Activated CD4-positive, alpha-beta T cell treated with anti-CD3 and anti-CD28 coated beads, Interleukin-2, amount 10 ng/mL, durations not matched to agents 24 days and 14 days (primary cell): ENCODE data around the gene PLS3. TPM values are rescaled to one million over a fixed set of nuclear protein-coding genes. Genes with fewer than 3 reads are reported as not detected.
"Not testable (repeated sequence)": the region's sequence is repeated elsewhere in the genome, so short reads cannot be mapped to it uniquely, and the experiment has no call there.

Experiments
- DNase-seq: peaks from one replicate; pipeline ENCODE4 v3.0.0; 2022
- H3K27ac Mint-ChIP-seq: one replicate; pipeline ENCODE4 v1.8.0; 2022; ENCODE audit warnings: mild to moderate bottlenecking, mixed read lengths
- H3K27me3 Mint-ChIP-seq: one replicate; pipeline ENCODE4 v1.8.0; 2022; ENCODE audit warnings: mixed read lengths
- H3K36me3 Mint-ChIP-seq: one replicate; pipeline ENCODE4 v1.8.0; 2022; ENCODE audit warnings: low read depth, mild to moderate bottlenecking, mixed read lengths
- H3K4me1 Mint-ChIP-seq: one replicate; pipeline ENCODE4 v1.8.0; 2021; ENCODE audit warnings: mixed read lengths
- H3K4me3 Mint-ChIP-seq: one replicate; pipeline ENCODE4 v1.8.0; 2022; ENCODE audit warnings: mild to moderate bottlenecking, moderate library complexity, mixed read lengths
- H3K9me3 Mint-ChIP-seq: one replicate; pipeline ENCODE4 v1.8.0; 2021; ENCODE audit warnings: mixed read lengths
- intact Hi-C: fragments of 100-400 bp; cut with micrococcal nuclease; formaldehyde crosslinking; loops from one replicate; pipeline ENCODE4 v1.15.1; 2023
- total RNA-seq: library from RNA; stranded (reverse); gene quantifications from 2 replicates; pipeline ENCODE4 v1.2.3, GENCODE V29; 2022

The PLS3 gene
- total RNA-seq, 1 donor from 2014 or later, result 6.5 TPM

- intact Hi-C loops, result loop anchor here (1.0 kb wide), 1 partner anchor 313 kb away; no protein-coding TSS in a partner anchor
- peak; percentile 73 for DNase-seq
- Mint-ChIP-seq H3K9me3 (no peaks in the 10 kb centered on the region), H3K27ac (no peak overlapping the region), H3K4me3 (no peak overlapping the region), H3K27me3 (no peaks in the 10 kb centered on the region), H3K4me1 (no peaks in the 10 kb centered on the region), H3K36me3 (no peaks in the 10 kb centered on the region)
Measured at GRCh38 chrX:115642895-115643530, 82.0 kb downstream of the PLS3 start.

GRCh38 chrX:115644397-115644796 lies 83.4 kb downstream of the PLS3 start:
- H3K27me3 Mint-ChIP-seq, DNase-seq, H3K36me3 Mint-ChIP-seq, H3K27ac Mint-ChIP-seq, H3K9me3 Mint-ChIP-seq, intact Hi-C loops, H3K4me1 Mint-ChIP-seq, H3K4me3 Mint-ChIP-seq: not testable (repeated sequence)

DNA sequence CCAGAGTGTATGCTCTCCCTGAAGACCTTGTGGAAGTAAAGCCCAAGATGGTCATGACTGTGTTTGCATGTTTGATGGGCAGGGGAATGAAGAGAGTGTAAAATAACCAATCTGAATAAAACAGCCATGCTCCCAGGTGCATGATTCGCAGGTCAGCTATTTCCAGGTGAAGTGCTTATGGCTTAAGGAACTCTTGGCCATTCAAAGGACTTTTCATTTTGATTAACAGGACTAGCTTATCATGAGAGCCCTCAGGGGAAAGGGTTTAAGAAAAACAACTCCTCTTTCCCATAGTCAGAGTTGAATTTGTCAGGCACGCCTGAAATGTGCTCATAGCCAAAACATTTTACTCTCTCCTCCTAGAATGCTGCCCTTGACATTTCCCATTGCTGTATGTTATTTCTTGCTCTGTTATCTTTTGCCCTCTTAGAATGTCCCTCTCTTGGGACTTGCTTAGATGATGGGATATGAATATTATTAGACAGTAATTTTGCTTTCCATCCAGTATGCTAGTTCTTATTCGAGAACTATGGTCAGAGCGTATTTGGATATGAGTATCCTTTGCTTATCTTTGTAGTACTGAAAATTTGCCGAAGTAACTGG lies 88.6 kb downstream of the PLS3 start:
- intact Hi-C loops, result loop anchor here (5.0 kb wide), 1 partner anchor 43 kb away; no protein-coding TSS in a partner anchor
- Mint-ChIP-seq H3K27ac (no peak overlapping the region), H3K36me3 (no peaks in the 10 kb centered on the region), H3K9me3 (no peaks in the 10 kb centered on the region), H3K4me1 (no peaks in the 10 kb centered on the region), H3K27me3 (no peaks in the 10 kb centered on the region), H3K4me3 (no peak overlapping the region)
- DNase-seq, result no peak

- DNase-seq, result no peak
- intact Hi-C loops, result no loop called here
- H3K4me1 Mint-ChIP-seq, result no peaks in the 10 kb centered on the region
- no peak overlapping the region for H3K27ac Mint-ChIP-seq
- no peaks in the 10 kb centered on the region for H3K9me3 Mint-ChIP-seq
- no peaks in the 10 kb centered on the region for H3K36me3 Mint-ChIP-seq
- no peaks in the 10 kb centered on the region for H3K27me3 Mint-ChIP-seq
- H3K4me3 Mint-ChIP-seq, result no peak overlapping the region
Measured at GRCh38 chrX:115650449-115650848, 89.5 kb downstream of the PLS3 start.

- peak; percentile 49 for DNase-seq
- intact Hi-C loops, result no loop called here
- Mint-ChIP-seq H3K36me3 (no peaks in the 10 kb centered on the region), H3K27me3 (no peaks in the 10 kb centered on the region), H3K4me1 (no peaks in the 10 kb centered on the region), H3K27ac (no peak overlapping the region), H3K4me3 (no peak overlapping the region), H3K9me3 (no peaks in the 10 kb centered on the region)
Measured at GRCh38 chrX:115650916-115651315, 89.9 kb downstream of the PLS3 start.

- intact Hi-C loops, result no loop called here
- Mint-ChIP-seq H3K27ac (no peak overlapping the region), H3K4me1 (no peaks in the 10 kb centered on the region), H3K36me3 (no peaks in the 10 kb centered on the region), H3K4me3 (no peak overlapping the region), H3K9me3 (no peaks in the 10 kb centered on the region), H3K27me3 (no peaks in the 10 kb centered on the region)
- no peak for DNase-seq
Measured at GRCh38 chrX:115652221-115652620, 91.2 kb downstream of the PLS3 start.

DNA sequence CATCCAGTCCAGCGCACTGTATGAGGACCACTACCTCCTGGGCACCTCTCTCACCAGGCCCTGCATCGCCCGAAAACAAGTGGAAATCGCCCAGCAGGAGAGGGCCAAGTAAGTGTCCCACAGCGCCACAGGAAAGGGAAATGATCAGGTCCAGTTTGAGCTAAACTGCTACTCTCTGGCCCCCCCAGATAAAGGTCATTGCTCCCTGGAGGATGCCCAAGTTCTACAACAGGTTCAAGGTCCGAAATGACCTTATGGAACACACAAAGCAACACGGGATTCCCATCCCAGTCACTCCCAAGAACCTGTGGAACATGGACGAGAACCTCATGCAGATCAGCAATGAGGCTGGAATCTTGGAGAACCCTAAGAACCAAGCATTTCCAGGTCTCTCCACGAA lies 104.1 kb downstream of the PLS3 start:
- Mint-ChIP-seq H3K9me3 (no peaks in the 10 kb centered on the region), H3K36me3 (no peaks in the 10 kb centered on the region), H3K4me3 (no peak overlapping the region), H3K27me3 (no peaks in the 10 kb centered on the region), H3K4me1 (no peaks in the 10 kb centered on the region), H3K27ac (no peak overlapping the region)
- intact Hi-C loops, result no loop called here
- DNase-seq, result no peak

GRCh38 chrX:115679460-115679859 lies 118.5 kb downstream of the PLS3 start:
- intact Hi-C loops, result no loop called here
- no peaks in the 10 kb centered on the region for H3K9me3 Mint-ChIP-seq
- no peak overlapping the region for H3K27ac Mint-ChIP-seq
- no peaks in the 10 kb centered on the region for H3K27me3 Mint-ChIP-seq
- H3K36me3 Mint-ChIP-seq, result no peaks in the 10 kb centered on the region
- H3K4me3 Mint-ChIP-seq, result no peak overlapping the region
- DNase-seq, result no peak
- H3K4me1 Mint-ChIP-seq, result no peaks in the 10 kb centered on the region

GRCh38 chrX:115687595-115687994 lies 126.6 kb downstream of the PLS3 start:
- no peak for DNase-seq
- H3K4me3 Mint-ChIP-seq, result no peak overlapping the region
- no peak overlapping the region for H3K27ac Mint-ChIP-seq
- intact Hi-C loops, result no loop called here
- no peaks in the 10 kb centered on the region for H3K27me3 Mint-ChIP-seq
- no peaks in the 10 kb centered on the region for H3K36me3 Mint-ChIP-seq
- no peaks in the 10 kb centered on the region for H3K9me3 Mint-ChIP-seq
- no peaks in the 10 kb centered on the region for H3K4me1 Mint-ChIP-seq

DNA sequence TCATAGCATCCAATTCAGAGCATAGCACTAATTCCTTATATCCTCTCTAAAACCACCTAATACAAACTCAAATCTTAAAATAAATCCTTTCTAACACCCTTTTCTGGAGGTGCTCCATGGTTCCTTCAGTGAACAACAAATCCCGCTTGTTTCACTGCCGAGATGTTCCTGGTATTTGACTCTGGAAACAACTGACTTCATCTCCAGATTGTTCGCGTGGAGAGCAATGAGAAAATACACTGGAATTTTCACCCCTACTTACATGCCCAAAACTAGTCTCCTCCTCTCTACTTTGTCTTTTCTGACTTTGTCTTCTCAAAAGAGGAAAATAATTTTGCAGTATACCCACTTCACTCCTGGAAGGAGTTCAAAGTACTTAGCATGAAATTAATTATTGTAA lies 129.0 kb downstream of the PLS3 start:
- no peaks in the 10 kb centered on the region for H3K36me3 Mint-ChIP-seq
- H3K4me1 Mint-ChIP-seq, result no peaks in the 10 kb centered on the region
- intact Hi-C loops, result loop anchor here (2.0 to 5.0 kb wide), 2 partner anchors 43 to 359 kb away; no protein-coding TSS in a partner anchor
- H3K9me3 Mint-ChIP-seq, result no peaks in the 10 kb centered on the region
- no peak overlapping the region for H3K27ac Mint-ChIP-seq
- H3K4me3 Mint-ChIP-seq, result no peak overlapping the region
- H3K27me3 Mint-ChIP-seq, result no peaks in the 10 kb centered on the region
- no peak for DNase-seq

DNA sequence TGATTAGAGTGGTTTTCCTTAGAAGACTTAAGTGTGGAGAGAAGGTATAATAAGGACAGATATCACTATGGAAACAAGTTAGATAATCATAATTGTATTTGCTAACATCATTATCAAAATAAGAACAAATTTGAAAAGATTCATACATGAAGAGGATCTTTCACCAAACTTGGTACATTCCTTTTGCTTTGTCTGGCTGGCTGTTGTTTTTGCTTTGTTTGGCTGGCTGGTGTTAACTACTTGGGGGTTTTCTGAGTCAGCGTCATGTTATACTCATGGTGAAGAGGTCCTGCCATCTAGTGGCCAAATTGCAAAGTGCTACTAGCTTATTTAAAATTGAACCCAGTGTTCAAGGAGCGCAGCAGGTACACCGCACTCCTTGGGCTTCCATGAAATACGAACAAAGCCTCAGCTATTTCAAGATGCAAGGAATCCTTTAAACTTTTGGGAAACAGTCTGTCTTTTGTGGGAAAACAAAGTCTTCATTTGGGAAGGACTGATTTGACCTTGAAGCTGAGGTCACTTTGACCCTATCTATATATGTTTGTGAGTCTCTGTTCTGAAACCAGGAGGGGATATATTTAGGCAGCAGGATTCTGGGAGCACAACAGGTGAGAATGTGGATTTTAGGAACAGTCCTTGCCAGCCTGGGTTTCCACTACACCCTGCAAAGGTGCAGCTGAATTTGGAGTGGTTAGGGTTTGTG lies 129.7 kb downstream of the PLS3 start:
- peak; percentile 74 for DNase-seq
- Mint-ChIP-seq H3K9me3 (no peaks in the 10 kb centered on the region), H3K27ac (no peak overlapping the region), H3K36me3 (no peaks in the 10 kb centered on the region), H3K4me1 (no peaks in the 10 kb centered on the region), H3K4me3 (no peak overlapping the region), H3K27me3 (no peaks in the 10 kb centered on the region)
- intact Hi-C loops, result loop anchor here (2.0 to 5.0 kb wide), 2 partner anchors 43 to 360 kb away; no protein-coding TSS in a partner anchor

- no peaks in the 10 kb centered on the region for H3K27me3 Mint-ChIP-seq
- H3K27ac Mint-ChIP-seq, result no peak overlapping the region
- DNase-seq, result no peak
- no peak overlapping the region for H3K4me3 Mint-ChIP-seq
- no peaks in the 10 kb centered on the region for H3K9me3 Mint-ChIP-seq
- H3K4me1 Mint-ChIP-seq, result no peaks in the 10 kb centered on the region
- intact Hi-C loops, result loop anchor here (5.0 kb wide), 1 partner anchor 46 kb away; no protein-coding TSS in a partner anchor
- no peaks in the 10 kb centered on the region for H3K36me3 Mint-ChIP-seq
Measured at GRCh38 chrX:115693476-115693875, 132.5 kb downstream of the PLS3 start.

DNA sequence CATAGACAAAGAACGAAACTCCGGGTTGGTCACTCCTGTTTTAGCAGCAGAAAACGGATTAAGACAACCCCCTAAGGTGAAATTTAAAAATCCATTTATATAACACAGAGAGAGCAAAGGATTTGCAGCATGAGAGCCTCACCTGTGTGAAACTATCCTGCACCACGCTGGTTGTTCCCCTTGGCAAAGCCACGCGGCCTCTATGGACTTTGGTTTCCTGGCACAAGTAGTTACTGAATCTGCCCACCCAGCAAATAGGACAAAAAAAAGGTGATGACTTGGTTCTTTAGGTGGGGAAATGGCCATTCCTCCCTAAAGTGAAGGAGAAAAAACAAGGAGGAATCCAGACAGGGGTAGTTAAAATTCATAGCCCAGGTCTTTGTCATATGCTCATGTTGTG lies 133.1 kb downstream of the PLS3 start:
- DNase-seq, result no peak
- Mint-ChIP-seq H3K9me3 (no peaks in the 10 kb centered on the region), H3K27me3 (no peaks in the 10 kb centered on the region), H3K36me3 (no peaks in the 10 kb centered on the region), H3K4me3 (no peak overlapping the region), H3K4me1 (no peaks in the 10 kb centered on the region), H3K27ac (no peak overlapping the region)
- intact Hi-C loops, result loop anchor here (5.0 kb wide), 1 partner anchor 47 kb away; no protein-coding TSS in a partner anchor

DNA sequence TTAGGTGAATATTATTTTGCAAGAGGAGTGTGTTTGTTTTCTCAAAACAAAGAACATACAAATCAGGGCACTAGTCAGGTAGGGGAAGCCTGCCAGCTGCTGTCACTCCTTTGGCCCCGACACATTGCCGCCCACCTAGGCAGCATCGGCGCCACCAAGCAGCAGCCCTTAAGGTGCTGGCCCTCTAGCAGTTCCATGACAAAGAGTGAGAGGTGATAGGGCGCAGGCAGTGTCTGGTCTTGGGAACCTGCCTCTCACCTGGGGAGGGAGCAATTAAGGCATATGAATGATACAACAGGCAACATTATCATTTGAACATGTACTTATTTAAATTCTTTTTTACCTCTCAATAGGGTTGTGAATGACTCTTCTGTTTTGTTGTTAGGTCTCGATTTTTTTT lies 135.1 kb downstream of the PLS3 start:
- intact Hi-C loops, result no loop called here
- Mint-ChIP-seq H3K4me3 (no peak overlapping the region), H3K27me3 (no peaks in the 10 kb centered on the region), H3K4me1 (no peaks in the 10 kb centered on the region), H3K27ac (no peak overlapping the region), H3K36me3 (no peaks in the 10 kb centered on the region), H3K9me3 (no peaks in the 10 kb centered on the region)
- no peak for DNase-seq
